Glutamatergic neuron (in vitro differentiated cells): ENCODE data around the gene INTS11. TPM values are rescaled to one million over a fixed set of nuclear protein-coding genes. Genes with fewer than 3 reads are reported as not detected.

Source experiments
- DNase-seq: peaks from one replicate; pipeline ENCODE4 v3.0.0; 2022
- H3K27ac Mint-ChIP-seq: one replicate; pipeline ENCODE4 v1.8.0; 2020; ENCODE audit warnings: mild to moderate bottlenecking, mixed read lengths, inconsistent platforms; ENCODE audit not compliant: unreplicated experiment
- H3K27me3 Mint-ChIP-seq: one replicate; pipeline ENCODE4 v1.8.0; 2020; ENCODE audit warnings: mild to moderate bottlenecking, moderate library complexity, mixed read lengths, inconsistent platforms; ENCODE audit not compliant: unreplicated experiment
- H3K36me3 Mint-ChIP-seq: one replicate; pipeline ENCODE4 v1.8.0; 2020; ENCODE audit warnings: mild to moderate bottlenecking, mixed read lengths, inconsistent platforms; ENCODE audit not compliant: unreplicated experiment
- H3K4me1 Mint-ChIP-seq: one replicate; pipeline ENCODE4 v1.8.0; 2020; ENCODE audit warnings: mild to moderate bottlenecking, low read depth, mixed read lengths, inconsistent platforms; ENCODE audit not compliant: unreplicated experiment
- H3K4me3 Mint-ChIP-seq: one replicate; pipeline ENCODE4 v1.8.0; 2020; ENCODE audit warnings: mild to moderate bottlenecking, mixed read lengths, inconsistent platforms; ENCODE audit not compliant: unreplicated experiment
- H3K9me3 Mint-ChIP-seq: one replicate; pipeline ENCODE4 v1.8.0; 2020; ENCODE audit warnings: mild to moderate bottlenecking, moderate library complexity, mixed read lengths, inconsistent platforms; ENCODE audit not compliant: unreplicated experiment
- CTCF ChIP-seq: fragments of 200-600 bp; sonication (generic); IDR thresholded peaks from one replicate; pipeline ENCODE4 v1.5.0; 2021; ENCODE audit not compliant: partially characterized antibody, unreplicated experiment
- total RNA-seq: library from RNA; stranded (reverse); fragmentation: NEBNext Ultra II Directional; extraction: Animal tissue kit (Norgen Biotek cat#: 25700); gene quantifications from one replicate; pipeline ENCODE4 v1.2.1, GENCODE V29; 2021; ENCODE audit not compliant: unreplicated experiment

The INTS11 gene
- total RNA-seq, 1 donor from 2014 or later = 147 TPM

GRCh38 chr1:1349256-1350012 is 25.0 kb upstream of the INTS11 start, which contains the start of gene DVL1:
Gene DVL1 (minus strand): TSS chr1:1349418. CDS start chr1:1349065, 353 bp downstream.
- TF ChIP-seq CTCF = peak; percentile 57
- no peaks in the 10 kb centered on the region for H3K36me3 Mint-ChIP-seq
- peaks cover 12% of the 10 kb centered on the region for H3K27me3 Mint-ChIP-seq
- H3K27ac Mint-ChIP-seq = peak within 1 kb of the TSS; percentile 28
- peaks cover 16% of the 10 kb centered on the region for H3K4me1 Mint-ChIP-seq
- peaks cover 3% of the 10 kb centered on the region for H3K9me3 Mint-ChIP-seq
- DNase-seq = peak; percentile 89
- H3K4me3 Mint-ChIP-seq = peak within 1 kb of the TSS; percentile 82

- DNase-seq = no peak
- H3K27ac Mint-ChIP-seq = peak overlapping the region; percentile 28
- TF ChIP-seq CTCF = no peak
These were observed 24.2 kb upstream of the INTS11 start for GRCh38 chr1:1348420-1349255.

GRCh38 chr1:1347663-1348419 is 23.4 kb upstream of the INTS11 start:
- Mint-ChIP-seq H3K4me1 (peaks cover 16% of the 10 kb centered on the region), H3K27ac (peak overlapping the region; percentile 33), H3K9me3 (peaks cover 3% of the 10 kb centered on the region), H3K27me3 (peaks cover 14% of the 10 kb centered on the region), H3K36me3 (no peaks in the 10 kb centered on the region), H3K4me3 (peak overlapping the region; percentile 82)
- no peak for TF ChIP-seq CTCF
- no peak for DNase-seq

More at GRCh38 chr1:1348420-1349255, 24.2 kb upstream of the INTS11 start:
- Mint-ChIP-seq H3K4me1 (peaks cover 16% of the 10 kb centered on the region), H3K4me3 (peak overlapping the region; percentile 82), H3K27me3 (peaks cover 12% of the 10 kb centered on the region), H3K36me3 (no peaks in the 10 kb centered on the region), H3K9me3 (peaks cover 3% of the 10 kb centered on the region)

GRCh38 chr1:1347026-1347595 is 22.7 kb upstream of the INTS11 start:
- H3K27ac Mint-ChIP-seq = no peak overlapping the region
- TF ChIP-seq CTCF = no peak
- H3K4me1 Mint-ChIP-seq = peaks cover 10% of the 10 kb centered on the region
- H3K4me3 Mint-ChIP-seq = peak overlapping the region; percentile 82
- H3K27me3 Mint-ChIP-seq = peaks cover 8% of the 10 kb centered on the region
- H3K9me3 Mint-ChIP-seq = peaks cover under 1% of the 10 kb centered on the region
- DNase-seq = no peak
- H3K36me3 Mint-ChIP-seq = no peaks in the 10 kb centered on the region
